Measurements from ENCODE around the gene UROC1.

DNA sequence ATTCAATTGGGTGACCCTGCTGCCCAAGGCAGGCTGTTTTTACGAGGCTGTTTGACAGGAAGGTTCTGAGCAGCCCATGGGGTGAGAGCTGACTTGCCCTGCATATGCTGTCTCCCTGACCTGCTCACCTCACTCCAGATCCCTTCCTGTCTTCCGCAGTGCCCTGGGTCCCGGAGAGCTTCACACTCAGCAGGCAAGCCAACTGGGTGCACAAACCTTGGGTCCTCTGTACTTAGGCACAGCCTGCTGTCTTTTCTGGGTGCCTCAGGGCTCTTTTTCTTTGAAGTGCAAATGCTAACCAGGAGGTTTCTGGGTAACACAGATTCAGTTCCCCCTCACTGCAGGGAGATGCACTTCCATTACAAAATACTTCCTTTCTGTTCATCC, 74.7 kb downstream of the UROC1 start:
- TF ChIP-seq POLR2AphosphoS5 (IDR thresholded peaks at IDR 0.05) = no peak
- TF ChIP-seq, protein P1, sequence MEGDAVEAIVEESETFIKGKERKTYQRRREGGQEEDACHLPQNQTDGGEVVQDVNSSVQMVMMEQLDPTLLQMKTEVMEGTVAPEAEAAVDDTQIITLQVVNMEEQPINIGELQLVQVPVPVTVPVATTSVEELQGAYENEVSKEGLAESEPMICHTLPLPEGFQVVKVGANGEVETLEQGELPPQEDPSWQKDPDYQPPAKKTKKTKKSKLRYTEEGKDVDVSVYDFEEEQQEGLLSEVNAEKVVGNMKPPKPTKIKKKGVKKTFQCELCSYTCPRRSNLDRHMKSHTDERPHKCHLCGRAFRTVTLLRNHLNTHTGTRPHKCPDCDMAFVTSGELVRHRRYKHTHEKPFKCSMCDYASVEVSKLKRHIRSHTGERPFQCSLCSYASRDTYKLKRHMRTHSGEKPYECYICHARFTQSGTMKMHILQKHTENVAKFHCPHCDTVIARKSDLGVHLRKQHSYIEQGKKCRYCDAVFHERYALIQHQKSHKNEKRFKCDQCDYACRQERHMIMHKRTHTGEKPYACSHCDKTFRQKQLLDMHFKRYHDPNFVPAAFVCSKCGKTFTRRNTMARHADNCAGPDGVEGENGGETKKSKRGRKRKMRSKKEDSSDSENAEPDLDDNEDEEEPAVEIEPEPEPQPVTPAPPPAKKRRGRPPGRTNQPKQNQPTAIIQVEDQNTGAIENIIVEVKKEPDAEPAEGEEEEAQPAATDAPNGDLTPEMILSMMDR (IDR thresholded peaks at IDR 0.05) = no peak
- no peak for TF ChIP-seq POLR2A (IDR thresholded peaks at IDR 0.05)

Data from prostate gland (tissue), 2 donors.